Esophagus squamous epithelium (tissue), 4 donors: ENCODE results near the gene MUC5AC.

Source experiments
- CTCF ChIP-seq, 6 experiments: fragments of 450-650 bp in 4 of 6; fragments of 200-600 bp in 2 of 6; sonication (generic) in 2 of 6; IDR thresholded peaks; one replicate each; pipeline ENCODE4 v1.5.1; 2016 to 2019; ENCODE audit warnings: antibody characterized with exemption in 6 of 6, mild to moderate bottlenecking in 4 of 6, moderate library complexity in 4 of 6
- POLR2A ChIP-seq, 4 donors: fragments of 450-650 bp; IDR thresholded peaks; one replicate each; pipeline ENCODE4 v1.6.1; 2017; ENCODE audit warnings: antibody characterized with exemption in 4 of 4, mild to moderate bottlenecking in 4 of 4, moderate library complexity in 3 of 4

- no peak for TF ChIP-seq CTCF (IDR thresholded peaks at IDR 0.05)
- no peak for TF ChIP-seq POLR2A (IDR thresholded peaks at IDR 0.05)
These were observed 72.3 kb downstream of the MUC5AC start for GRCh38 chr11:1230121-1230455.
